IPS DF 6.9 (cell line): ENCODE results near the gene IFITM5.

Source experiments
- DNase-seq: peaks from one replicate; pipeline ENCODE4 v3.0.0-alpha.2; 2013; ENCODE audit warnings: low read depth, low spot score
- H3K27ac ChIP-seq: one replicate; pipeline ENCODE4 v1.5.1; 2013; ENCODE audit warnings: low read length, control low read depth
- H3K27me3 ChIP-seq: 2 replicates; pipeline ENCODE4 v1.6.1; 2013; ENCODE audit warnings: mild to moderate bottlenecking, low read length; ENCODE audit not compliant: control insufficient read depth, insufficient read depth
- H3K36me3 ChIP-seq: 2 replicates; pipeline ENCODE4 v1.6.1; 2013; ENCODE audit warnings: low read length; ENCODE audit not compliant: control insufficient read depth, insufficient read depth
- H3K4me1 ChIP-seq: 2 replicates; pipeline ENCODE4 v1.6.1; 2013; ENCODE audit warnings: low read length; ENCODE audit not compliant: control insufficient read depth, insufficient read depth
- H3K4me3 ChIP-seq: 2 replicates; pipeline ENCODE4 v1.5.1; 2013; ENCODE audit warnings: mild to moderate bottlenecking, low read length
- H3K9me3 ChIP-seq: 2 replicates; pipeline ENCODE4 v1.6.1; 2013; ENCODE audit warnings: low read length, inconsistent platforms; ENCODE audit not compliant: control insufficient read depth, insufficient read depth
- WGBS: extraction: QIAGEN DNeasy Blood & Tissue Kit; methylation state at CpG from one replicate; pipeline ENCODE4 v1.1.7; 2013; ENCODE audit warnings: mixed read lengths, missing lambda C conversion rate; ENCODE audit not compliant: insufficient read length, insufficient coverage; 5-methylcytosine and 5-hydroxymethylcytosine counted together

Gene IFITM5

GRCh38 chr11:299951-300735 lies 817 bp upstream of the IFITM5 start:
- no peaks in the 10 kb centered on the region for H3K9me3 ChIP-seq
- peaks cover 19% of the 10 kb centered on the region for H3K4me1 ChIP-seq
- no peak overlapping the region for H3K27ac ChIP-seq
- no CpG with 5 or more reads among the region's 20 CpGs for WGBS
- no peak for DNase-seq
- no peak overlapping the region for H3K4me3 ChIP-seq
- no peaks in the 10 kb centered on the region for H3K27me3 ChIP-seq
- no peaks in the 10 kb centered on the region; the same call in 1 of the 2 replicates for H3K36me3 ChIP-seq

- Histone ChIP-seq H3K4me3 (no peak overlapping the region), H3K4me1 (peaks cover 14% of the 10 kb centered on the region), H3K36me3 (peaks cover 13% of the 10 kb centered on the region), H3K27me3 (no peaks in the 10 kb centered on the region), H3K9me3 (no peaks in the 10 kb centered on the region), H3K27ac (no peak overlapping the region)
- WGBS = no CpG with 5 or more reads among the region's 15 CpGs
- no peak for DNase-seq
Observed at GRCh38 chr11:298406-299065, 790 bp downstream of the IFITM5 start.

- Histone ChIP-seq H3K36me3 (peaks cover 15% of the 10 kb centered on the region), H3K9me3 (no peaks in the 10 kb centered on the region), H3K27me3 (no peaks in the 10 kb centered on the region), H3K4me1 (peaks cover 14% of the 10 kb centered on the region), H3K27ac (no peak overlapping the region), H3K4me3 (no peak overlapping the region)
- DNase-seq = no peak
- no CpG with 5 or more reads among the region's 26 CpGs for whole genome bisulfite sequencing
Observed at GRCh38 chr11:297586-298405, 1.5 kb downstream of the IFITM5 start.

GRCh38 chr11:297051-297585 lies 2.2 kb downstream of the IFITM5 start:
- H3K9me3 ChIP-seq = no peaks in the 10 kb centered on the region
- WGBS = no CpG with 5 or more reads among the region's 13 CpGs
- DNase-seq = no peak
- peaks cover 19% of the 10 kb centered on the region for H3K36me3 ChIP-seq
- no peak overlapping the region for H3K4me3 ChIP-seq
- no peak overlapping the region for H3K27ac ChIP-seq
- no peaks in the 10 kb centered on the region for H3K27me3 ChIP-seq
- peaks cover 14% of the 10 kb centered on the region for H3K4me1 ChIP-seq

GRCh38 chr11:296171-297050 lies 2.9 kb downstream of the IFITM5 start:
- H3K27ac ChIP-seq = no peak overlapping the region
- H3K27me3 ChIP-seq = no peaks in the 10 kb centered on the region
- peaks cover 19% of the 10 kb centered on the region for H3K36me3 ChIP-seq
- H3K9me3 ChIP-seq = no peaks in the 10 kb centered on the region
- DNase-seq = no peak
- peaks cover 14% of the 10 kb centered on the region for H3K4me1 ChIP-seq
- no peak overlapping the region for H3K4me3 ChIP-seq
- no CpG with 5 or more reads among the region's 35 CpGs for WGBS

- no CpG with 5 or more reads among the region's 26 CpGs for WGBS
- no peaks in the 10 kb centered on the region for H3K27me3 ChIP-seq
- H3K4me1 ChIP-seq = peaks cover 12% of the 10 kb centered on the region
- no peak overlapping the region for H3K27ac ChIP-seq
- no peak overlapping the region for H3K4me3 ChIP-seq
- no peaks in the 10 kb centered on the region for H3K9me3 ChIP-seq
- H3K36me3 ChIP-seq = peaks cover 19% of the 10 kb centered on the region
- DNase-seq = no peak
Observed at GRCh38 chr11:295351-296170, 3.8 kb downstream of the IFITM5 start.

- WGBS = no CpG with 5 or more reads among the region's 16 CpGs
Observed at GRCh38 chr11:294780-295179, 4.5 kb downstream of the IFITM5 start.

GRCh38 chr11:293852-294661 lies 5.3 kb downstream of the IFITM5 start:
- peaks cover 7% of the 10 kb centered on the region for H3K4me1 ChIP-seq
- peaks cover 19% of the 10 kb centered on the region for H3K36me3 ChIP-seq
- no peak for DNase-seq
- H3K9me3 ChIP-seq = no peaks in the 10 kb centered on the region
- no peaks in the 10 kb centered on the region for H3K27me3 ChIP-seq
- H3K4me3 ChIP-seq = no peak overlapping the region
- H3K27ac ChIP-seq = no peak overlapping the region
- WGBS = no CpG with 5 or more reads among the region's 27 CpGs

More at GRCh38 chr11:294780-295179, 4.5 kb downstream of the IFITM5 start:
- Histone ChIP-seq H3K4me1 (peaks cover 9% of the 10 kb centered on the region), H3K36me3 (peaks cover 19% of the 10 kb centered on the region), H3K27me3 (no peaks in the 10 kb centered on the region), H3K27ac (no peak overlapping the region), H3K9me3 (no peaks in the 10 kb centered on the region), H3K4me3 (no peak overlapping the region)
- no peak for DNase-seq
